ENCODE results near the gene FBXL7.

Gene FBXL7

DNA sequence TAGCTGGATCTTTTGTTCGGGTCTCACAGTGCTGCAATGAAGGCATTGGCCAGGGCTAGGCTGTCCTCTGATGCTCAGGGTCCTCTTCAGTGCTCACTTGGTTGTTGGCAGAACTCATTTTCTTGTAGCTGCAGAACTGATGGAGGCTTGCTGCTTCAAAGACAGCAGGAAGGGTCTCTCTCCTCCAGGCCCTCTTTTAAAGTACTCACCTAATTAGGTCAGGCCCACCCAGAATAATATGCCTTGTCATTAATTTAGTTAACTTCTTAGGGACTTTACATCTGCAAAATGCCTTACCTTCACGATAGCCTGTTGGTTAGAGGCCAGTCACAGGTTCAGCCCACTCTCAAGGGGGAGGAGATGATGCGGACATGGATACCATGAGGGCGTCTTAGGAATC lies 114.7 kb downstream of the FBXL7 start:
- DNase-seq (ENCODE audit: low spot score): no peak

DNA sequence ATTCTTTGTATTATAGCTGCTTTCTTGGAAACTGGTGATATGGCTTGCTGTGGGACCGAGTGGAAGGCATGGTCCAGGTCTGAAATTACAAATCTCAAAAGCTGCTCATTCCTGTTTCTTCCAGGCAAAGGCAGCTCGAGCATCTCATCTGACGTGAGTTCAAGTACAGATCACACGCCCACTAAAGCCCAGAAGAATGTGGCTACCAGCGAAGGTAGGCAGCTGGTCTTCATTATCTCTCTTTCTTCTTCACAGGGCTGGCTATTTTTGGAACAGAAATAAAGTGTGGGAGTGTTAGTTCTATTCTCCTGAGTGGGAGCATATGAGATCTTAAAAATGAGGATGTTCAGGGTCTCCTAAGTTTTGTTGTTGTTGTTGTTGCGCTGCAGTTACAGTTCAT lies 115.9 kb downstream of the FBXL7 start:
- DNase-seq (ENCODE audit: low spot score): peak; percentile 38

DNA sequence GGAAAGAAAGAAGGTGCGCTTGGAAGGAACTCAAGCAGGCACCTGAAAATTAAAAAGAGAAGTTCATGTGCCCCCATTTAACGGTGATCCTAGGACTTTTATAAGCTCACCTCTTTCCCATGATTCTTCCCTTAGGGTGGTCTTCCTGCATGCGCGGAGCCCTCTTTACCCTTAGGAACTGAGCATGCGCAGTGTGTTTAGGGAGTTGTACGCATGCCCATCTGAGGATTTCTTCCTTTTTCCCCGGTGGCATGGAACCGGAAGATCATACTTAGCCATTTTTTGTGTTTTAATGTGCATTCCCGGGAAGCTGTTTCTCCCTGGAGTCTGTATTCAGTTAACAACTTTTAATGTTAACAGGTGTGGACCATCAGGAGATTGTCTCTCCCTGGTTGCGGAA lies 119.0 kb downstream of the FBXL7 start:
- no peak for DNase-seq (ENCODE audit: low spot score)

DNA sequence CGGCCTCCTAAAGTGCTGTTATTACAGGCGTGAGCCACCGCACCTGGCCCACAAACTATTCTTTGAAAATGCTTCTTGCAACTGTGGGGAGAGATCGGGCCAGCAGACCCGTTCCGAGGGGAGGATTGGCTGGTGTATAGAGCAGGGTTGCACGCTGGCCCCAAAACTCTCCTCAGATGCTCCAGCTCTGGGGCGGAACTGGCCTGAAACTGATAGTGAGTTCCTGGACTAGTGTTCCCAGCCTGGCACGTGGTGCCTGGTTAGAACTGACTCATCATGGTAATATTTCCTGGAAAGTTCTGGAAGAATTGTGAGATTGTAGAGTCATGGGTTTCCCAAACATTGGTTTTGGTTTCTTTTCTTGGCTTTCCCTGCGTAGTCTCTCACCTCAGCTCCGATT lies 120.5 kb downstream of the FBXL7 start:
- peak; percentile 55 for DNase-seq (ENCODE audit: low spot score)

DNA sequence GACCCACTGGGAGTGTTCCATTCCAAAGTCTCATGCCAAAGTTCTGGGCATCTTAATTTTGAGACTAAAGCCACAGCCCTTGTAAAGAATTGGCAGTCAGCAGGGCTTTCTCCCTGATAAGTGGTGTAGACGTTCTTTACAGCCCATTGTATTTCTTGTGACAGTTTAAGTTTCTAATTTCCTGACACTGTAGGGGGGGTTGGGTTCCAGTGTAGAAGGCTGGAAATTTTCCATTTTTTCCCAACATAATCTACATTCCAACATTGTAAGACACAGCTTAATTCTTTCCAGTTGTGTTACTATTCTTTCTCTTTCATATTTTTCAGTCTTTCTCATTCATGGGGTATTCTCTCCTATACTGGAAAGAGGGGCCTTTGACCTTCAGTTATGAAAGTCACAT lies 121.1 kb downstream of the FBXL7 start:
- DNase-seq (ENCODE audit: low spot score): no peak

DNA sequence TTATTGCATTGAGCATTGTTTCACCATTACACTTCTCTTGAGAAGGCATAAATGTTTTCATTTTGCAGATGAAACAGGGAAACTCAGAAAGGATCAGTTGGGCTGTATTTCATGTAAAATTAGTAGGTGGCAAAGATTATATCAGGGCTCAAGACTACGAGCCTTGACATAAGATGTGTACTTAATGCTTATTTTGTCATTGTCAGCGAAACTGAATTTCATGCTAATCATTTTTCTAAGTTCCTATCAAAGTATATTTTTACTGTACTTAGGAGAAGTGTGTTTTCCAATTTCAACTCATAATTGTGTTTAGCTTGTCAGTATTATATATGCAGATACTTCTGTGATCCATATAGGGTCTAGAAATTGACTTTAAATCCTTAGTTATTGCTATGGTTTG lies 123.8 kb downstream of the FBXL7 start:
- no peak for DNase-seq (ENCODE audit: low spot score)

DNA sequence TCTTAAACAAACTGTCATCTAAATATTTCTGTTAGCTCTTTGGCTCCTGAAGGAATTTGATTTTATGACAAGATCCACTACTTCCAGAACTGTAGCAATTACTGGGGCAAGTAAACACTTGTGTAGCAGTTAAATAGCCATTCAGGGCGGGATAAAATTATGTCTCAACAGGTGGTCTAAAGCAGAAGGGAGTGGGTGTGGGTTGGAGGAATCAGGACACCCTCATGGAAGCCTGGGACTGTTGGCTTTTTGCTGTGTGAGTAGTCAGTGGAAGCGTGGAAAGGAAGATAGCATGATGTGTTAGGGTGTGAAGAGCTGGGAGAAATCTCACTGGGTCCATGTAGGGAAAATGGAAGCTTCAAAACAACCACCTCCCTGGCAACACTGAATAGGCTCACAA lies 127.1 kb downstream of the FBXL7 start:
- DNase-seq (ENCODE audit: low spot score): no peak

DNA sequence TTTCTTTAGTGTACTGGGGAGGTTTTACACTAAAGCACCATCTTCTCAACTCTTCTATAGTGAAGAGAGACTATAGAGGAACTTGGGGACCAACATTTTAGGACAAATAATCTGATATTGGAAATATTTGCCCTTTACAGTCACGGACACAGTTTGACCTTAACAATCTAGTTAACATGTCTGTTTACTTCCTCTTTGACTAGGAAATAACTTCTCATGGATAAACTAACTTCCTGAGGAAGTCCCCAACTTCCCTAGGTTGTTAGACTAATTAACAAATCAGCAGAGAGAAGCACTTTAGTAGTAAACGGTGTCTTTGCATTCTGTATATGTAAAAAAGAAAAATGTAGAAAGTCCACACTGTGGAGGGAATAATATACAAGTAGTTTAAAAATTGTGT lies 127.7 kb downstream of the FBXL7 start:
- no peak for DNase-seq (ENCODE audit: low spot score)

DNA sequence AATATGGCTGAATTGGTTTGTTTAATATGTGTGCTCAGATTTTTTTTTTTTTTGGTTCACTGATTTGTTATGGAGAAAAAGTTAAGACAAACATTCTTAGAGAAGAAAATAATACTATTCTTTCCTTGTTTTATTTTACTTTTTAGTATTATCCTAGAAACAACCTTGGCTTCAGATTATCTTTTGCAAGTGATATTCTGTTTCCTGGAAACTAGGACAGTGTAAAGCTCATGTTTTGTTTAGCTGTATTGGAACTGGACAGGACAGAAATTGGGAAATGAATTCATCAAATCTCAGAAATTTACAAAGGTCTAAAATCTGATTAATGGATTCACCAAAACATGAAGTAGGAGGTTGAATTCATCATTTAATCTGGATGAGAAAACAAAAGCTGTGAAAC lies 130.5 kb downstream of the FBXL7 start:
- DNase-seq (ENCODE audit: low spot score): no peak

DNA sequence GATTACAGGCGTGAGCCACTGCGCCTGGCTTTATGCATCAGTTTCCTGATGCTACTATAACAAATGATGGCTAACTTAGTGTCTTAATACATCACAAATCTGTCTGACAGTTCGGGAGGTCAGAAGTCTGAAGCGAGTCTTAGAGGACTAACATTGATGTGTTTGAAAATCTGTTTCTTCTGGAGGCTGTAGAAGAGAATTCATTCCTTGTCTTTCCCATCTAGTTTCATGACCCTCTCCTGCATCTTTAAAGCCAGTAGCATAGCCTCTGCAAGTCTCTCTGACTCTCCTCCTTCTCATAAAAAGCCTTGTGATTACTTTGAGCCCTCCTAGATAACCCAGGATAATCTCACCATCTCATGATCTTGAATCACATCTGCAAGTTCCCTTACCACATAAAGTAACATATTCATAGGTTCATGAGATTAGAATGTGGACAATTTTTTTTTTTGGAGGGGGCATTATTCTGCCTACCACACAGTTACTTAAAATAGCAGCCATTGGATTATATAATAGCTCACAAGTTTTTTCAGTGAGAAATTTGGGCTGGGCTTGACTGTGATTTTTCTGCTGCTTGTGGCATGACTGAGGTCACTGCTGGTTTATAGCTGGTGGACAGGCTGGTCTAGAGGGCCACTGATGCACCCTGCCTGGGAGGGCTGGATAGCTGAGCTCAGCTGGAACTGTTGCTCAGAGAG lies 134.8 kb downstream of the FBXL7 start:
- no peak for DNase-seq (ENCODE audit: low spot score)

DNA sequence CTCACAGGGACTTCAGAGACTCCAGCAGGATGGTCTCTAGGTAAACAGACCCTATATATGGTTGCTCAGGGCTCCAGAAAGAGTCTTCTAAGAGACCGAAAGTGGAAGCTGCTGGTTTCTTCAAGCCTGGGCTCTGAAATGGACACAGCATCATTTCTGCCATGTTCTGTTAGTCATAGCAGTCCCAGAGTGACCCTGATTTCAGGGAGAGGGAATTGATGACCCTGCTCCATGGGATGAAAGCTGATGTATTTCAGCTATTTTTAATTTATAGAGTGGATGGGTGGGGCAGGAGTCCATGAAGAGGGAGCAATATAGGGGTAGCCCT lies 135.3 kb downstream of the FBXL7 start:
- DNase-seq (ENCODE audit: low spot score): no peak

DNA sequence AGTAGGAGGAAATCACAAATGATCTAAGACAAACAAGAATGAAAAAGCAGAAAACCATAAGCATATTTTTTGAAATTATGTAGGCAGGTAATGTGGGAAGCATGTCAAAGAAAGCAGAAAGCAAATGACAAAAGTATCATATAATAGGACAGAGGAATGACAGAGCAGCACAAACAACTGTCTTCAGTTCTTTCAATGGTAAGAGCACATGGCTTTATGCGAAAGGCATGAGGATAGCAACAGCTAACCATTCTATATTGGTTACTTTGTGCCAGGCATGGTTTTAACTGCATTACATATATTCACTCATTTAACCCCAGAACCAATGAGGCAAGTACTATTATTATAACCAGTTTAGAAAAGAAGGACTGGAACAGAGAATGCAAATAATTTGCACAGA lies 137.4 kb downstream of the FBXL7 start:
- no peak for DNase-seq (ENCODE audit: low spot score)

DNA sequence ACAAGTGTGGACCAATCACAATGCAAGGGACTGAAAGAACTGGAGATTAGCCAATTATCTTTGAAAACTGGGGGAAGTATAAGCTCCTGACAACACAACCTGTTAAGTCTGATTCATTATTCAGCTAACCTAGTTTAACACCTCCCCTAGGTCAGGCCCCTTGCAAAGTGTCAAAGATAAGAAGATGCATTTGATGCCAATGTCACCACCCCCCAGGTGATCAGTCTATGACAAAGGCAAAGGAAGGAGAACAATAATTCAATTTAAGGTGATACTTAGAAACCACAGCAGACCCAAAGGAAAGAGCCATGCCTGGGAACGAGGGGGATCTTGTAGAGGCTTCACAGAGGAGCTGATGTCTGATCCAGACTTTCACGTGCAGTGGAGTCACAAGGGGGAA lies 137.9 kb downstream of the FBXL7 start:
- no peak for DNase-seq (ENCODE audit: low spot score)

DNA sequence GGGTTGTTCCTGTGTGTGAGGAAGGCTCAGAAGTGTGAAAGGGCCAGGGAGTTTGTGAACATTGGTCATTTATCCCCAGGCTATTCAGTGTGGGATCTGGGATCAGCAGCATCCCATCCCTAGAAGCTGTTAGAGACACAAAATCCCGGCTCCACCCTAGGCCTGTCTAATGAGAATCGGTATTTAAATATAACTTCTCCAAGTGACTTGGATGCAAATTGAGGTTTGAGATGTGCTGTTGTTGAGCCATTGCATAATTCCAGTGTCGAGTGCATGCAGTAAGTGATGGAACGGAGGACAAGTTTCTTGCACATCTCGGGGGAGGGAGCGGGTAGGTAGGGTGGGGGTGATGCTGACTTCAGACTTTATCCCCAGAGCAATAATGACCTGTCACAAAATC lies 138.3 kb downstream of the FBXL7 start:
- DNase-seq (ENCODE audit: low spot score): no peak

DNA sequence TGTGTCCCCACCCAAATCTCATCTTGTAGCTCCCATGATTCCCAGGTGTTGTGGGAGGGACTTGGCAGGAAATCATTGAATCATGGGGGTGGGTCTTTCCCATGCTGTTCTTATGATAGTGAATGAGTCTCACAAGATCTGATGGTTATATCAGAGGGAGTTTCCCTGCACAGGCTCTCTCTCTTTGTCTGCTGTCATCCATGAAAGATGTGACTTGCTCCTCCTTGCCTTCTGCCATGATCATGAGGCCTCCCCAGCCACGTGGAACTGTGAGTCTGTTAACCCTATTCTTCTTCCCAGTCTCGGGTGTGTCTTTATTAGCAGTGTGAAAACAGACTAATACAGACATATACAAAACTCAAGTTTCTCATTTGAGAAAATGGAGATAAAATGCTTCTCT lies 139.3 kb downstream of the FBXL7 start:
- no peak for DNase-seq (ENCODE audit: low spot score)

DNA sequence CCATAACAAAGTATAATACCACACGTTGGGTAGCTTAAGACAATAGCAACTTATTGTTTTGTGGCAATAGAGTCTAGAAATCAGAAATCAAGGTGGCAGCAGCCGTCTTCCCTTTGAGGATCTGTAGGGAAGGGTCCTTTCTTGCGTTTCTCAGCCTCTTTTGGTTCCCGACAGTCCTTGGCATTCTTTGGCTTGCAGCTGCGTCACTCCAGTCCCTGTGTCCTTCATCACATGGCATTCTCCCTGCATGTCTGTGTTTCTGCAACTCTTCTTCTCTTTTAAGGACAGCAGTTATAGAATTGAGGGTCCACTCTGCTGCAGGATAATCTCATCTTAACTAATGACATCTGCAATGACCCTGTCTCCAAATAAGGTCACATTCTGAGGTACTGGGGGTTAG lies 140.1 kb downstream of the FBXL7 start:
- DNase-seq (ENCODE audit: low spot score): no peak

DNA sequence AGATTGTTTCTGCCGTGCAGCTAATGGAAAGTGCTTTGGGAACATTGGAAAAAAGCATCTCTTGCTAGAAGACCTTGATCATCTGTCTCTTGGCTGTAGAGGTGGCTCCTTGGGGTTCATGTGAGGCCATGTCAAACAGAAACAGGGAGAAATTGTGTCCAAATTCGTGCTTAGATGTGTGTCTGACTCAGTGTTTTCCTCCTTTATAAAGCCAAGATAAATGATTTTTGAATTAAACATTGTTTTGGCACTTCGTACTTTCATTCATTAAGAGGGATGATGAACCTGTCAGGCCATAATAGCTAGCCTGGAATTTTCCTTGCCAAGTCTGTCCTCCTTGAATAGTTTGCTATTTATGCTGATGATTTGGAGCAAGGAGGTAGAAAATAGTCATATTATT lies 143.8 kb downstream of the FBXL7 start:
- DNase-seq (ENCODE audit: low spot score): no peak

DNA sequence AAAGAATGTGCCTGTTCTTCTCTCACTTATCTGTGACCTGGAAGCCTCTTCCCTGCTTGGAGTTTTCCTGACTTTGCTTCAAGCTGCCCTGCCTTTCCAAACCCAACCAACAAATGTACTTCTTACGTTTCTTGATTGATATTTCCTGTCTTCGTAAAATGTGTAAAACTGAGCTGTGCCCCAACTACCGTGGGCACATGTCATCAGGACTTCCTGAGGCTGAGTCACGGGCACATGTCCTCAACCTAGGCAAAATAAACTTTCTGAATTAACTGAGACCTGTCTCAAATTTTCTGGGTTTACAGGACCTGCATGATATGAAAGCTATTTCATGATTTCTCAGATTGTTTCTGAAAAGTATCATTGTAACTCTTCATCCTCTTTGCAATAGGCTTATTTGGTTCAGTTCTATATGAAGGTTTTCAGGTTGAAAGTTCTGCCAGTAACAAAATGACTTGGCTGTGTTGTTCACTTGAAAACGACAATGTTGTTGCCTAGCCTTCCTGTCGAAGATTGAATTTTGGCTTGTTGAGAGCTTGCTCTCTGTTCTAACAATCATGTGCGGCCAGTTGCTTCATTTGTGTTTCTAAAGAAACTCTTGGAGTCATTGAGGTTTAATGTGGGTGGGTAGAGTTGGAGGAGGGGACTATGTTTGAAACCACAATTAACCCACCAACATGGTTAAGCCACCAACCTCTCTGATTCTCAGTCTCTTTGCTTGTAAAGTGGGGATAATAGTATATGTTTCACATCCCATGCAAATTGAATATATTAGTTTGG lies 145.6 kb downstream of the FBXL7 start:
- no peak for DNase-seq (ENCODE audit: low spot score)

DNA sequence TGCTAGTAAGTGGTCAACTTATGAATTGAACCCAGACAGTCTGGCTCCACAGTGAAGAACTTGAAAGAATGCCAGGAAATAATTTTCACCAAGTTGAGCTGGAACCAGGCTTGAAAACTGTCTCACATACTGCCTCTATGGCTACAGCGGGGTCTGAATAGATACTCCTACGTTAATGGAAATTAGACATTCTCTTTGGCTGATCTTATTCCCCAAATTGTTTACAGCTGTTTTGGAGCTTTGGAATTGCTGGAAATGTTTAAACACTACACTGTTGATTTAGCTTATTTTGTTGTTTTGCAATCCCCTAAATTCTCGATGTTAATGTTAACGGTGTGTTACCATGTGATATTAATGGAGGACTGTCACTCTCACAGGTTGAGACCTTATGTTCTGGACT lies 146.4 kb downstream of the FBXL7 start:
- DNase-seq (ENCODE audit: low spot score): no peak

DNA sequence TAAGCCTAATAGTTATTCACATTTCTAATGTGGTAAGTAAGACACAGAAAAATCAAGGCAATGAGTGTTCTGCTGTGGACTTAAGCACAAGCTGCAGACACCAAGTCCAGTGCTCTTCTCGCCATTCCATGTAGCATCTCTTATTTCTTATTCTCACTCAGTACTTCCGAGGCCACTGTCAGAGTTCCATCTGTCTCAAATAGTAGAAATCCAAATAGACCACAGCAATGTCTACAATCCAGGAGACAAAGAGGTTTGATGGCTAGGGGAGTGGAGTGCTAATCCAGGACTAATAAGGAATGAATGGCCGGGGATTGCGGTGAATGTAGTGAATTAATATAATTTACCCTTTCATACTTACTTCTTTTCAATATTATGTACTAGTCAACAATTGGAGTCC lies 147.3 kb downstream of the FBXL7 start:
- DNase-seq (ENCODE audit: low spot score): no peak

DNA sequence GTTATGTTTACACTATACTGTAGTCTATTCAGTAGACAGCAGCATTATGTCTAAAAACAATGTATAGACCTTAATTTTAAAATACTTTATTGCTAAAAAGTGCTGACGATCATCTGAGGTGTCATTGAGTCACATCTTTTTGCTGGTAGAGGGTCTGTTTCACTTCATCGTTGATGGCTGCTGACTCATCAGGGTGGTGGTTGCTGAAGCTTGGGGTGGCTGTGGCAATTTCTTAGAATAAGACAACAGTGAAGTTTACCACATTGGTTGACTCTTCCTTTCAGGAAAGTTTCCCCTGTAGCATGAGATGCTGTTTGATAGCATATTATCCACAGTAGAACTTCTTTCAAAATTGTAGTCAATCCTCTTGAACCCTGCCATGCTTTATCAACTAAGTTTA lies 150.3 kb downstream of the FBXL7 start:
- DNase-seq (ENCODE audit: low spot score): no peak

DNA sequence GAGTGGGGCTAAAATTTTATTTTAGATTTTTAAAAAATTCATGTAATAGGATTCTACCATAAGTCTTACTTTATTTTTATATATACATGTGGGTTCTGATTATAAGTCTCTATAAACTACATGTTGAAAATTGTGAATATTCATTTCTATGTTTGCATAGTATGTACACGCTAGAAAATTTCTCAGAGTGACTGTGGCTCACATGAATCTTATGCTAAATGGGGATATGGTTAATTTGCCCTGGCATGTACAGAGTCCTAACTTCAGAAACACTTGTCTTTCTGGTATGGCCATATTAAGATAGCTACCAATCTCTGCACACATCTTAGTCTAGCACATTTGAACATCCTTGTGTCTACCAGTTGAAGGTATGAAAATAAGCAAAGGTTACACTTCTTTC lies 154.8 kb downstream of the FBXL7 start:
- no peak for DNase-seq (ENCODE audit: low spot score)

DNA sequence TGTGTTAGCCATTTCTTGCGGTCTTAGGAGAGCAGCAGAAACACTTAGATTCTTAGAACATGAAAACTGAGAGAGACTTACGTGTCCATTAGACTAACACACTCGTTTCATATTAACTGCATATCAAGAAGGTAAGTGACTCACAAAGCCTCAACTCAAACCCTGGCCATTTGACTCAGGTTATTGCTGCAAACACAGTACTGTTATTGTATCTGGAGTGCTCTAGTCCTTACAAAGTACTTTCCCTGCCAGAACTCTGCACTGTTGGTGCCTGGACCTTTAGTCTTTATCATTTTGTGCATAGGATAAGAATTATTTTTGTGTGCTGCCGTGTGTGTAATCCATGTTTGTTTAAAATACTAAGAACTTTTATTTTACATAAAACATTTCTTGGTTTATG lies 155.7 kb downstream of the FBXL7 start:
- DNase-seq (ENCODE audit: low spot score): no peak

DNA sequence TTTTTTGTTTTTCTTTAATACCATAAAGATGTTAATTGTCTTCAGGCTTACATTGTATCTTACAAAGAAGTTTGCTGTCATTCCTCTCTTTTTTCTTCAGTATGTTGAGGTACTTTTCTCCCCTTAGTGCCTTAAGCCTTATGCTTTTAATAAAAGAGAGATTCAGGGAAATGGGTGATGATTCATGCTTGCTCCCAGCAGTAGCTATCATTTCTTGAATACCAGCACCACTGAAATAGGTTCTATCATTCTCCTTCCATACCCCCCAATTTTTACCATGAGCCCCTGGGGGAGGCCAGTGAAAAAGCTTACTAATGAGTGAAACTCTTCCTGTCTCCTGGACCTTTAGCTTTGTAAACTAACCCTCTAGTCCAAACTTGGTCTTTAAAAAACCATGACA lies 165.0 kb downstream of the FBXL7 start:
- no peak for DNase-seq (ENCODE audit: low spot score)
